Measurements from ENCODE around the gene GLYATL1B.
"Not testable (repeated sequence)": the region's sequence is repeated elsewhere in the genome, so short reads cannot be mapped to it uniquely, and the experiment has no call there.

Gene GLYATL1B

DNA sequence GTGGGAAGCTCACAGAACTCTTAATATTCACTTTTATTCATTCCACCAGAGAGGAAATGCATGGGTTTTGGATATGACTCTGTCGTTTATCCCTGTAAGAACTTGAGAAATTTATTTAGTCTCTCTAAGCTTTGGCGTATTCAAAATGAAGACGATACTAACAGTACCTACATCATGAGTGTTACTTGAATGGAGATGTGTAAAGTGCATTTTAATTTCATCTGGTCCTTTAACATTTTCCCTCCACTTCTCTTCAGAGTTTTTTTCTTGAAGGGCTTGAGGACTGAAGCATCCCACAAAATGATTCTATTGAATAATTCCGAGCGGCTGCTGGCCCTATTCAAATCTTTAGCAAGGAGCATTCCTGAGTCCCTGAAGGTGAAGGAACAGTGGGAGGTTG, at the start of gene GLYATL1B:
TSS of gene GLYATL1B (plus strand) at position 301 of the 400 bp plus-strand sequence. CDS start at position 301, 0 bp downstream.
- CTCF ChIA-PET, result interaction anchor here (1.4 to 1.5 kb wide), 2 partner anchors 28 to 50 kb away, joined by 3 to 6 read pairs; no protein-coding TSS in a partner anchor
- POLR2A ChIA-PET; DNase-seq (ENCODE audit: extremely low spot score): not testable (repeated sequence)

- CTCF ChIA-PET, result interaction anchor here (1.4 to 1.8 kb wide), 2 partner anchors 16 to 22 kb away, joined by 3 to 11 read pairs; no protein-coding TSS in a partner anchor
Measured at GRCh38 chr11:59036542-59036941, 49.6 kb upstream of the GLYATL1B start.

DNA sequence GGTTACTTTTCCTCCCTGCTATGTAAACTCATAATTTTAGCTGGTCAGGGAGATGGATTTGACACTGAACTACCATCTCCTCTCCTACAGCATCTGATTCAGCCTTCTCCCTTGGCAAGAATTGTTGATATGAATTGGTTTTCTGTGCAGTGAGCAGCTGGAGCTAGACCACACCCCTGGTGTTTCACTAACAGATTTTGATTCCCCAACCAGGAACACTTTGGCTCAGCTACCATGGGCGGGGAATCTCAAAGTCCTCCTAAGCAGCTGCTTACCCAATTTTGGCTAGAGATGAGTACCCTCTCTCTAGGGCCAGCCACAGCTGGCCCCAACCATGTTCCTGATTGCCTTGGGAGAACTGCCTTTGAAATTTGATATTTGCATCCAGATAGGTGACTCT, 48.7 kb upstream of the GLYATL1B start:
- CTCF ChIA-PET, result interaction anchor here (1.4 to 1.8 kb wide), 2 partner anchors 15 to 21 kb away, joined by 3 to 11 read pairs; no protein-coding TSS in a partner anchor
- POLR2A ChIA-PET; DNase-seq (ENCODE audit: extremely low spot score): not testable (repeated sequence)

More at GRCh38 chr11:59036542-59036941, 49.6 kb upstream of the GLYATL1B start:
- POLR2A ChIA-PET; DNase-seq (ENCODE audit: extremely low spot score): not testable (repeated sequence)

GRCh38 chr11:59040607-59041006, 45.5 kb upstream of the GLYATL1B start:
- TF ChIP-seq, protein P1, sequence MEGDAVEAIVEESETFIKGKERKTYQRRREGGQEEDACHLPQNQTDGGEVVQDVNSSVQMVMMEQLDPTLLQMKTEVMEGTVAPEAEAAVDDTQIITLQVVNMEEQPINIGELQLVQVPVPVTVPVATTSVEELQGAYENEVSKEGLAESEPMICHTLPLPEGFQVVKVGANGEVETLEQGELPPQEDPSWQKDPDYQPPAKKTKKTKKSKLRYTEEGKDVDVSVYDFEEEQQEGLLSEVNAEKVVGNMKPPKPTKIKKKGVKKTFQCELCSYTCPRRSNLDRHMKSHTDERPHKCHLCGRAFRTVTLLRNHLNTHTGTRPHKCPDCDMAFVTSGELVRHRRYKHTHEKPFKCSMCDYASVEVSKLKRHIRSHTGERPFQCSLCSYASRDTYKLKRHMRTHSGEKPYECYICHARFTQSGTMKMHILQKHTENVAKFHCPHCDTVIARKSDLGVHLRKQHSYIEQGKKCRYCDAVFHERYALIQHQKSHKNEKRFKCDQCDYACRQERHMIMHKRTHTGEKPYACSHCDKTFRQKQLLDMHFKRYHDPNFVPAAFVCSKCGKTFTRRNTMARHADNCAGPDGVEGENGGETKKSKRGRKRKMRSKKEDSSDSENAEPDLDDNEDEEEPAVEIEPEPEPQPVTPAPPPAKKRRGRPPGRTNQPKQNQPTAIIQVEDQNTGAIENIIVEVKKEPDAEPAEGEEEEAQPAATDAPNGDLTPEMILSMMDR (IDR thresholded peaks at IDR 0.05; ENCODE audit: control extremely low read depth, extremely low read depth, low read depth, missing control alignments), result no peak
- no peak for DNase-seq (ENCODE audit: extremely low spot score)
- ChIA-PET POLR2A (no interaction called here), CTCF (no interaction called here)

DNA sequence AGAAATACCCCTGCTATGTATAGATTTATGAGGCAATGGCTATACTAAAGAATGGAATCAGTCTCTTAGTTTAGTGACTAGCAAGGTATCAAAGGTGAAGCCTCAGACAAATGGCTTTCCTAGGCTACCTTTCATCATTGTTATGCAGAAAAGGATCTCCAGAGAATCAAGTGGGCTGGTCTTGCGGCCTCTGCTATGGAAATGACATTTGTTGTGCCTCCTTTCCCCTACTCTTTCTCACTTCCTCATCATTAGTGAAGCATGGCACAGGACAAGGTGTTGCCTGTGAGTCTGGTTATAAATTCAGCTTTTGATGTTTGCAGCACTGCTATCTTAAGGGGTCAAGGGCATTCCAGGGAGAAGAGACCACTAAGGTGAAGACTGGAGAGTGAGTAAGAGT, 34.7 kb upstream of the GLYATL1B start:
- POLR2A ChIA-PET; DNase-seq (ENCODE audit: extremely low spot score): not testable (repeated sequence)
- CTCF ChIA-PET, result interaction anchor here (4.5 kb wide), 1 partner anchor 84 kb away, joined by 28 read pairs; no protein-coding TSS in a partner anchor

GRCh38 chr11:59052355-59052754, 33.8 kb upstream of the GLYATL1B start:
- DNase-seq (ENCODE audit: extremely low spot score); POLR2A ChIA-PET: not testable (repeated sequence)
- CTCF ChIA-PET, result interaction anchor here (1.1 to 4.5 kb wide), 8 partner anchors 9 to 114 kb away, joined by 3 to 28 read pairs (median 8); no protein-coding TSS in a partner anchor

DNA sequence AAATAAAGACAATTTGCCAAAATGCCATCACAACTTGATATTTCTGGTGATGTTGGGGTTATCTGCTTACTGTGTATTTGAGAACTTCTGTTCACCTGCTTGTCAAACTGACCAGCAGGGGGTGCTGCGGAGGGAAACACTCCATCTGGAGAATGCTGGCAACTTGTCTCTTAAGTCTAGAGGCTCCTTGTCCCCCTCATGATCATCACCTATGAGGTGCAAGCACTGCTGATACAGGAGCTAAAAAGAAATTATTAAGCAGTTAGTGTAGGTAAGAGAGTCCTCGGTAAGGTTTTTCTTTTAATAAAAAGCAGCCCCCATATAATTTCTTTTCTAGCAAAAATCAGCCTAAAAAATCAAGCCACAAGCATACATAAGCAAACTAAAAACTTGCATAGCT, 32.7 kb upstream of the GLYATL1B start:
- ChIA-PET POLR2A (no interaction called here), CTCF (interaction anchor here (0.6 to 4.5 kb wide), 23 partner anchors 9 to 1234 kb away, joined by 3 to 28 read pairs (median 4); partner anchors contain the start of genes FAM111B and MPEG1)
- DNase-seq (ENCODE audit: extremely low spot score), result no peak
- TF ChIP-seq, protein P1 (IDR thresholded peaks at IDR 0.05; ENCODE audit: control extremely low read depth, extremely low read depth, low read depth, missing control alignments), result peak; percentile 70

GRCh38 chr11:59058120-59059033, 27.7 kb upstream of the GLYATL1B start:
- peak; percentile 86 for DNase-seq (ENCODE audit: extremely low spot score)
- CTCF ChIA-PET, result interaction anchor here (0.6 to 3.8 kb wide), 53 partner anchors 9 to 1486 kb away, joined by 3 to 27 read pairs (median 5); partner anchors contain the start of genes FAM111A, FAM111B, GLYATL1B and GLYATL2
- TF ChIP-seq, protein P1 (IDR thresholded peaks at IDR 0.05; ENCODE audit: control extremely low read depth, extremely low read depth, low read depth, missing control alignments), result peak; percentile 96
- POLR2A ChIA-PET, result not testable (repeated sequence)

DNA sequence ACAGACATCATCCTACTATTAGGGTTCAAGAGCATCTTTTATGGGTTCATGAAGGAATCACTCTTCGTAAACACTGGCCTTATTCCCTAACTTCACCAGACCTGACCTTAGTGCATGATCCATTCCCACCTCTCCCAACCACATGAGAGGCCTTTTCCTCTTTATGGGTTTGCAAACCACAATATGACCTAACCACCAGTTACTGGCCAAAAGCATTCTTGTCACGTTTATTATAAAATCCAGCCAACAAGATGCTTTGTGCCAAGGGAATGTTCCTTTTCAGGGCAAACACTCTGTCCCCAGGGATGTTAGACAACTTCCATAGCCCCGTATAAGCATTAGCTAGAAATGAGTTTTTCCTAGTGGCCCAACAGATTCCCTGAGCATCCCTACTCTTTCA, 26.0 kb upstream of the GLYATL1B start:
- CTCF ChIA-PET, result interaction anchor here (0.9 to 3.8 kb wide), 4 partner anchors 10 to 75 kb away, joined by 3 to 27 read pairs (median 8); no protein-coding TSS in a partner anchor
- DNase-seq (ENCODE audit: extremely low spot score); POLR2A ChIA-PET: not testable (repeated sequence)
